NCI-H2081 treated with DMSO at 0.1 percent for 48 hours (cell line): Measurements from ENCODE around the gene STON1.
"Not testable (repeated sequence)": the region's sequence is repeated elsewhere in the genome, so short reads cannot be mapped to it uniquely, and the experiment has no call there.

Experiments used
- DNase-seq: peaks from one replicate; lab custom pipeline; 2025; lab: John Stamatoyannopoulos, UW

Gene STON1

DNA sequence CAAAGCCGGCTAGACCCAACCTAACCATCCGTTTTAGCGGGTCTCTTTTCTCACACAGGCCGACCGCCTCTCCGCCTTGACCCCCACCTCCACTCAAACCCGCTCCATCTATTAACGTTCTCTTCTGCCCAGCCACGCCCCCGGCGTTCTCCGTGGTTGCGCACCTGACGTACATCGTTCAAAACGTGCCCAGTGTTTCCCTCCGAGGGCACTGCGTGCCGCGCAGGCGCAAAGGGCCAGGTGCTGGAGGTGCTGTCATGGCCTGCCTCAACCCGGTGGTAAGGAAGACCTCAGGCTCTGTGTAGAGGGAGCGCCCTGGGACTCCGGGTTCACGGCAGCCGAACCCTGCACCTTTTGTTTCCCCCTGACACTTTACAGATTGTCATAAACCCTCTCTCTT lies 87.7 kb downstream of the STON1 start, which contains the start of gene GTF2A1L:
GTF2A1L (plus strand) TSS at position 239 of the 400 bp plus-strand sequence; CDS start at position 258, 19 bp downstream.
- no peak for DNase-seq

DNA sequence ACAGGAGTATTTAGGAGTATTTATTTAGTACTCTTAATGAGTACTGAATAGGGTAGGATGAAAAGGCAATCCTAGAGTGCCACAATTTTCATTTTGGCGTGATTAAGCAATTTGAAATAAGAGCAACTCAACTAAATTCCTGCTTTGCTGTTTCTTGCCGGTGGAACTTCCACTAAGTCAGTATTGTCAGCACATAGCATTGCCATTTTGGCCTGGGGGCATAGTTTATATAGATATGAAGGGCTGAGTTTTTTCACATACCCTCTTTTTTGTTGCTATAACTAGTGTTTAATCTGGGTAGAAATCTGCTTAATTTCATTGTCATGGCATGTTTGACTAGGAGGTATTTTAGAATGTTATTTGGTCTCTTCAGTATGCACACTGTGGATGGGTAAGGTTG lies 89.6 kb downstream of the STON1 start:
- no peak for DNase-seq

DNA sequence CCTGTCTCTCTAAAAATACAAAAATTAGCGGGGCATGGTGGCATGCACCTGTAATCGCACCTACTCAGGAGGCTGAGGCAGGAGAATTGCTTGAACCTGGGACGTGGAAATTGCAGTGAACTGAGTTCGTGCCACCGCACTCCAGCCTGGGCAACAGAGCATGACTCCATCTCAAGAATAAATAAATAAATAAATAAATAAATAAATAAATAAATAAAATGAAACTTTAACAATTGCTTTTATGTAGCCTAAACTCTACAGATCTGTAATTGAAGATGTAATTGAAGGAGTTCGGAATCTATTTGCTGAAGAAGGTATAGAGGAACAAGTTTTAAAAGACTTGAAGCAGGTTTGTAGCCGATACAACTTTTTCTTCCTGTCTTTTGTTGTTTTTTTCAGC lies 90.7 kb downstream of the STON1 start:
- no peak for DNase-seq

DNA sequence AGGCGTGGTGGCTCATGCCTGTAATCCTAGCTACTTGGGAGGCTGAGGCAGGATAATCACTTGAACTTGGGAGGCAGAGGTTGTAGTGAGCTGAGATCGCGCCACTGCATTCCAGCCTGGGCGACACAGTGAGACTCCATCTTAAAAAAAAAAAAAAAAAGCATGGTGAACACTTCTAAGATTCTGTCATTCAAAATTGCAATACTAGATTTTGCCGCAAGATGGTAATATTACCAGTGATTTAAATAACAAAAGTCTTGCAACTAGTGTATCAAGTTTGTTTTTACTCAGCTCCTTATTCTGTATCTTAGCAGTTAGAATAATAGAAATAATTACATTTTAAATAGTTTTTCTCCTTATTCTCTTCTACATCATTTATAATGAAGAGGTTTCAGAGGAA lies 92.7 kb downstream of the STON1 start:
- DNase-seq = not testable (repeated sequence)

DNA sequence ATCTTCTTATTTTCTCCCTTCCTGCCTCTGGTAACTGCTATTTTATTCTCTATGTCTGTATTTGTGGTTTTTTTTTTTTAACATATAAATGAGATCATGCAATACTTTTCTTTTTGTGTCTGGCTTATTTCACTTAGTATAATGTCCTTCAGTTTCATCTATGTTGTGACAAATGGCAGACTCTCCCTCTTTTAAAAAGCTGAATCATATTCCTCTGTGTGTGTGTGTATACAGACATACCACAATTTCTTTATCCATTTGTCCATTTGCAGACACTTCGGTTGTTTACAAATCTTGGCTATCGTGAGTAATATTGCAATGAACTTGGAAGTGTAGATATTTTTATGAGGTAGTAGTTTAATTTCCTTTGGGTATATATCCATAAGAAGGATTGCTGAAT lies 94.7 kb downstream of the STON1 start:
- no peak for DNase-seq

DNA sequence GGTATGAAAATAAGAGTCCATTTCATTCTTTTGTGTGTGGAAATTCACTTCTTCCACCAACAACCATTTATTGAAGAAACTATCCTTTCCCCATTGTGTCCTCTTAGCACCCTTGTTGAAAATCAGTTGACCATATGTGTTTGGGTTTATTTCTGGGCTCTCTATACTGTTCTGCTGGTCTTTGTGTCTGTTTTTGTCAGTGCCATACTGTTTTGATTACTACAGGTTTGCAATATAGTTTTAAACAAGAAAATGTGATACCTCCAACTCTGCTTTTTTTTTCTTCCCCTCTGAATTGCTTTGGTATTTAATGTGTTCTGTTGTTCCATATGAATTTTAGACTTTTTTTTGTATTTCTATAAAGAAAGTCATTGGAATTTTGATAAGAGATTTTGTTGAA lies 96.1 kb downstream of the STON1 start:
- no peak for DNase-seq

DNA sequence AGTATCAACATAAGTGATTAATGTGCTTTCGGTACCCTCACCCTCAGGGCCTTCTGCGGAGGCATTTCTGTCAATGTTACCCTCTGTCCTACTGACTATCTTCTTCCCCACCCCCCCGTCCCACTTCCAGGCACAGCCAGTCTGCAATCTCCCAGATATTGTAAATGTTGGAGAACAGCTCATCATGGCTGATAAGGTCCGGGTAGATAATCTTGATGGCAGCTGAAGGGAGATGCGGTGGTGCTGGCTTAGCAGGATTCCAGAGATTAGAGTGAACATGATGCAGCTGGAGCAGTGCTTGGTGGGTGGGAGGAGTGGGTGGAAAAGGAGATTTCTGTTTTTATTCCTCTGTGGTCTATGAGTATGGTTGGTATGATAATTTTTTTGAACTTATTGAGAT lies 103.2 kb downstream of the STON1 start:
- no peak for DNase-seq

DNA sequence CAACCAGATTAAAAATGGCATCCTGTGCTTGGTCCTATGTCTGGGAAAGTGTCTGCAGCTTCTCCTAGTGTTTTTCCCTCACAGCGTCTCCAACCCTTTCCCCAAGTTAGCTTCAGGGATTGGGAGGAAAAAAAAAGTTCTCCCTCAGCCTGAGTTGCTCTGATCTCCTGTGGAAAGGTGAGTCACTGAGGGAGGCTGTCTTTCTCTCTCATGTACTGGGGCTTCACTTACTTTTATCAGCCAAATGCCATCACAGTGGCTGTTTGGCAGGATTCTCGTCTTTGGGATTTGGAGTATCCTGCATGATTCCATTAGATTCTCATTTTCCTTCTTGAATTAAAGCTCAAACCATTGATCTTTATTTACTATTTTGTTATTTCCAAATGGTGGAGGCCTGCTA lies 105.8 kb downstream of the STON1 start:
- no peak for DNase-seq

DNA sequence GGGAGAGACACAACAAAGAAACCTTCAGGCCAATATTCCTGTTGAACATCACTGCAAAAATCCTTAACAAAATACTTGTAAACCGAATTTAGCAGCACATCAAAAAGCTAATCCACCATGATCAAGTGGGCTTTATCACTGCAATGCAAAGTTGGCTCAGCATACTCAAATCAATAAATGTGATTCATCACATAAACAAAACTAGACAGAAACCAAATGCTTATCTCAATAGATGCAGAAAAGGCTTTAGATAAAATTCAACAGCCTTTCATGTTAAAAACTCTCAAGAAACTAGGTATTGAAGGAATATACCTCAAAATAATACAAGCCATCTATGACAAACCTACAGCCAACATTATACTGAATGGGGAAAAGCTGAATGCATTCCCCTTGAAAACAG lies 108.3 kb downstream of the STON1 start:
- no peak for DNase-seq
